HG03558 (cell line): Measurements from ENCODE around the gene RUNX3.

Experiments
- ATAC-seq: cut with Tn5 transposase; IDR thresholded peaks from one replicate; pipeline ENCODE4 v1.9.1; 2021; ENCODE audit warnings: moderate number of reproducible peaks; ENCODE audit not compliant: unreplicated experiment; ENCODE audit errors: extremely low read depth

The RUNX3 gene

DNA sequence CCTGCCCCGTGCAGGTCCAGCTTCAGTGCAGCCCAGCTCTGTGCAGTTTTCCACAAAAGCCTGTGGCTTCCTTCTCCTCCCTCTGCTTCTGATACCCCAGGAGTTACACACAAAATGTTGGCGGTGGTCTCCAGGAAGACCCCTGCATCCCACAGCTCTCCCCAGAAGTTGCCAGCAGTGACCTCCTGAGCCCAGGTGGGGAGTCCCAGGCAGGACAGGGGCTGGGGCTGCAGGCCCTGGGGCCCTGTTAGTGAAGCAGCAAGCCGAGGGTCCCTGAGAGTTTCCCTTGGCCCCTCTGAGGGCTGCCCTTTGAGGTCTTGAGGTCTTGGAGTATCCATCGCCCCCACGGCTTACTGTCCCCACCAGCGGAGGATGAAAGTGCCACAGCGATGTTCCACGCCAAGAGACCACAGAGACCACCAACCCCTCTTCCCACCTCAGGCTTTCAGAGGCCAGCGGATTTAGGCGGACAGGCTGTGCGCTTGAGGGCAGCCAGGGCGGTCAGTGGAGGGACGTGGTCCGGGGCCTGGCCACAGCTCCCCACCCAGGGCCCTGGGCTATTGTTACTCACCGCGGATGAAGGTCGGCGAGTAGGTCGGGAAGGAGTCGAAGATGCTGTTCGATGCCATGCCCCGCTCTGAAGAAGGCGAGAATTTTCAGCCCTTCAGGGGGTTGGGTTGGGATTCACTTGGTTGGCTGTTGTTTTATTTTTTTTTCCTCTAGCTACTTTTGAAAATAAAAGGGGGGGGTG, 34.0 kb upstream of the RUNX3 start:
- no peak for ATAC-seq

DNA sequence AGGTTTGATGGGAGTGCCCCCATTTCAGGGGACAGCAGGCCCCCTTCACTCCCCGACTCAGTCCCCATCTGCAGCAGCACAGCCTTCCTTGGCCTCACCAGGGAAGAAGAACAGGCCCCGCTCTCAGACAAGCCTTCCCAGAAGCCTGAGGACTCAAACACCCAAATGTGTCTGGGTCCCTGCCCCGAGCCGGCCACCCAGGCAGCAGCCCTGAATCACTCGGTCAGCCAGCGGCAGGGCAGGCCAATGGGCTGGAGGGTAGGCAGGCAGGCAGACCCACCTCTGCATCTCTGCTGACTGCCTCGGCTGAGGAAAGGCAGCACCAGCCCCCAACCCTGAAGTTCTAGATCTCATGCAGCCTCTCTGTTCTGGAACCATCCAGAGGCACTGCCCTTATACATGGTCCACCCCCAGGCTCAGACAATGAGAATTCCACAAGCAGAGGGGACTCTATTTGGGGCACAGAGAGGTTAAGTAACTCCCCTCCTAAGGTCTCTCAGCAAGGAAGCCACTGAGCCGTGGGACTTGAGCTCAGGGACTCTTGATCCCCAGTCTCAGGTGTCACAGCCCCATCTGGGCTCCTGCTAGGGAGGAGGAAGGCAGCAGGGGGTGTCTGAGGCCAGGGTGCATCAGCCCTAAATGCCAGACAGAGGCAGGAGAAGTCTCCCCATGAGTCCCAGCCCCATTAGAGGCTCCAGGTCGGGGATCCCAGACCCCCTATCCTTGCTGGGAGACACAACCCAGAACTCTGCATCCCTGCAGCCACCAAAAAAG, 33.2 kb upstream of the RUNX3 start:
- ATAC-seq, result no peak

DNA sequence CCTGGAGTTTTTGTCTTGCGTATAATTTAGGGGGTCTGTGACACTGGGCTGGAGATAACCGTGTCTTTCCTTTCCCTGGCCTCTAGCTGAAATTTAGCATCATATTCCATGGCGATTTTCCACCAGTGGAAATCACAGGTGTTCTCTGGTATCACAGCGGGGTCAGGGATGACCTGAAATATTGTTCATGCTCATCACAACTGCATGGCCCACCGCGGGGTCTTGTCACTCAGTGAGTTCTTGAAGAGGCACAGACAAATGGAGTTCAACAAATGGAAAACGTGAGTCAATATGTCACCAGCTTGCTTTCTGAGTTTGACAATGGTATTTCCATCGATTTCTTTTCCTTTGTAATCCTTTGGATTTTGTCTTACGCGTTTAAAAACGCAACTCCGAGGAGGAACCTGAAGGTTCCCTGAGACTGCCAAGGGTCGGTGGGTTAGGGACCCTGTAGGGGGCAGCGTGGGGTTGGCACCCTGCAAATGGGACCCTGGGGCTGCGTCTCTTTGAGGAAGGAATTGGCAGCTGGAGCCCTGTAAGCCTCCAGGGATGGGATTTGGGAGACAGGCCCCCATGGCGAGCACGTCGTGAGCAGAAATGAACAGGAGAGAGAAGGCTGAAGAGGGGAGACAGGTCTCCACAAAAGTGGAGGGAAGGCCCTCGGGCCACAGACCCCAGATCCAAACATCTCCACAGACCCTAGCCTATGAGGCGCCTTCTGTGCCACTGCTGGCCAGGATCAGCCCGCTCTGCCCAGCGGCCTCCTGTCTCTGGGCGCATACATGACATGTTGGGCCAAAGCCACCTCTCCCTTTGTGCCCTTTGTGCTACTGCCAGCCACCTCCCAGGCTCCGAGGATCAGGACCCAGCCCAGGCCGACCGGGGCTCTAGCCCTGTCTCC, 32.1 kb upstream of the RUNX3 start:
- no peak for ATAC-seq

DNA sequence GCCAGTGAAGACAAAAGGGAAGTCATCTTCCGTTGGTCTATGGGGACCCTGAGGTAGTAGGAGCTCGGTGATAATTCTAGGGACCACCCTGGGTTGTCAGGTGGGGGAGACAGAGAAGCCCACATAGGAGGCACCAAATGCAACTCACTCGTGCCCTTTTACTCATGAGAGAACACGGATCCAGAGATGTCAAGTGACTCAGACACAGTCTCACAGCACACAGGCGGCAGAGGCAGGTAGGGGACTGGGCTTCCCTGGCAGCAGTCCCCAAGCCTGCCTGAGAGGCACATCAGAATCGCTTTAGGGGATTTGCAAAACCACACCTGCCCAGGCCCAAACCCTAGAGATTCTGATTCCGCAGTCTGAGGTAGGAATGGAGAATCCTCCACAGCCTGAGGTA, 31.3 kb upstream of the RUNX3 start:
- no peak for ATAC-seq

DNA sequence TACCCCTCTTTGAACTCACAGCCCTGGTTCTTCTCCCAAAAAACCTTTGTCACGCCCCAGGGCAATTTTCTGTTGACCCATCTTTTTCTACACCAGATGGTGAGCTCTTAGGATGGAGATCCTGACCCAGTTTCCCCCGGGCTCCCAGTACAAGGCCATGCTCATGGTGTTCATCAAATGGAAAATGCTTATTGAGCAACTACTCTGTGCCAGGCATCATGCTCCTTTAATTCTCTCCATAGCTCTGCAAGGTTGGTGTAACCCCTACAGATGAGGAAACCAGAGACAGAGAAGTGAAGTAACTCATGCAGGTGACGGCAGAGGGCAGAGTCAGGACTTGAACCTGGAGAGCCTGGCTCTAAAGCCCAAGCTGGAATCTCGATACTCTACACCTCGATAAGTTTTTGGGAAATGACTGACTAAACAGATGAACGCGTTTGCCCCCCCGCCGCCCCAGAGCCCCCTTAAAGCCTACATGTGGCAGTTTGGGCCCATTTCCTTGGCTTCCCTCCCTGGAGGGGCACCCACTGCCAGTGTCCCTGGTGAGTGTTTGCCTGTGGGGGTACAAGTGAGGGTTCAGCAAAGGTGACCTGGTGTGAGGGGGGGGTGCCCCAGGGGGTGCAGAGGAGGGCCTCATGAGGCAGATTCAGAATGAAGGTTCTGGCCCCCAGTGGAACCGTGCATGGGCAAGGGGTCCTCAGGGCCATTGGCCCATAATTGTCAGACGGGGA, 30.2 kb upstream of the RUNX3 start:
- no peak for ATAC-seq

DNA sequence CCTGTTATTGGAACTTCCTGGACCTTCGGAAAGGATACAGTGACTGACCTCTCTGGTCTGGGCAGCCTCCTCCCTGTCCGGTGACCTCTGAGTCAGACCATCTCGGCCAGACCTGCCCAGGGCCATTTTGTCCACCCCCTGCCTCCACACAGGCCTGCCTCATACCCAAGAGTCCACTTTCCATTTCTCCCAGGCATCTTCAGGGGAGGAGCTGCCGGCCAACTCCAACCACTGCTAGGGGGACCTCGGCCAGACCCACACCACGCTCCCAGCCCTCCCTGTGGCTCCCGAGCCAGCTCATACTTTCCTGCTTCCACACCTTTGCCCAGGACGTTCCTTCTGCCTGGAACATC, 29.5 kb upstream of the RUNX3 start:
- no peak for ATAC-seq

DNA sequence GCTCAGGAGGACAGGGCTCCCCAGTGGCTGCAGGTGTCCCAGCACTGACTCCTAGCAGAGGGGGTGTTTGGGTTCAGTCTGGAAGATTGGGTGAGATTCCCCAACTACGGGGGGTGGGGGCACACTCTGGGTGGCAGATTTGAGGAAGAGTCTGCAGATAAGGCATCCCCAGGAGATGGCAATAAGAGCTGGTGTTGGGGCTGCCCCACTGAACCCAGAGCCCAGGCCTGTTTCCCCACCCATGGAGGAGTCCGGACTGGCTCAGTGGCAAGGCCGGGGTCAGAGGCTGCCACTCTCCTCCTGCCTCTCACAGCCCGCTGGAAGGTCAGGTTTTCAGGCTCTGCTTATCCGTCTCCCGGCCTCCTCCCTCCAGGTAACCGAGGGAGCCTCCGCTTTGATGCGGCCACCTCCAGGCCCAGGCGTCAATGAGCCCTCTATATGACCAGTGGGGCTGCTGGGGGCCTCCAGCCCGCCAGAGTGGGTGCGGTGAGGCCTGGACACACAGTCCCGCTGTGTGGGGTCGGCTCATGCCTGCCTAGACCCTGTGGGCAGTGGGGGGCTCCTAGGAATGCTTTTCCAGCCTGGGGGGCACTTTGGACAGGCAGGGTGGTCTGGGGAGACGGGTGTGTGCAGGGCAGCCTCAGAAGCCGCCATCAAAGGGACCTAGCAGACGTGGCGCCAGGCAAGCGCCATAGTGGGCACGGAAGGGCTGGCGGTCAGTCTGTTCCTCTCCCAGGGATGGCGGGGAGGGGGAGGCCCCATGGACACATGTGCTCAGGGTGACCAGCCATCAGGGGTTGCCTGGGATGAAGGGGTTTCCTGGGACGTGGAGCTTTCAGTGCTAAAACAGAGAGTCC, 28.9 kb upstream of the RUNX3 start:
- ATAC-seq, result no peak

DNA sequence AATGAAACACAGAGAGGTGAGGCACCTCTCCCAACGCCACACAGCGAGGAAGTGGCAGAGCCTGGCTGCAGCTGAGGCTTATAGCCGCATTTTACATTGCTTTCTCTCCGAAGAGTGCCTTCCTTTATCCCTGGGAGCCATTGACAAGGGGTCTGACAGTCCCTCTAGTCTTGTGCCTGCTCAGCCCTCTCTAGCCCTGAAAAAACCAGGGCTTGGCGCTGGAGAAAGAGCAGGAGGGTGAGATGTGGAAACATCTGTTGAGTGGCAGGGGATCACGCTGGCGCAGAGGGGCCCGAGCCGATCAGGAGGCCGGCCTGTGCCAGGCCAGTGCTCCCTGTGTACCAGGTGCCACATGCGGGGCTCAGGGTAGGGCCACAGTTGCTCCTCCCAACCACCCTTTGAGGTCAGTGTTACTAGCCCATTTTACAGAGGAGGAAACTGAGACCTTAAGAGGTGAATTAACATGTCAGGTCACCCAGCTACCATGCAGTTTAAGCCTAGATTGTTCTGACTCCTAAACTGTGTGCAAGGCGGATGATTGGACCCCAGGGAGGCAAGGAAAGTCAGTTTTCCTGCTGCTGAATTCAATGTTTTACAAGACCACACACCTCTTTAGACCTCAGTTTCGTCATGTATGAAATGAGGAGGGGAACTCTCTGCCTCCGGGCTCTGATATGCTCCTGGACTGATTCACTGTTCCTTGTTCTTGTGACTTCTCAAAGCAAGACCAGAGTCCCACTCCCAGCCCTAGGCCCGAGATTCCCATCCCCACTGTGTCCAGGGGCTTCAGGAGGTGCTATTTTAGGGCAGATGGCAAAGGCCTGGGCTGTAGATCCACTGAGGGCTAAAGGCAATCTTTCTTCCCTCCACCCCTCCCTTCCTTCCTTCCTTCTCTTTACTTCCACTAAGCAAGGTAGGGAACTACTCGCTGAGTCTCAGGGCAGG, 28.0 kb upstream of the RUNX3 start:
- ATAC-seq, result no peak

DNA sequence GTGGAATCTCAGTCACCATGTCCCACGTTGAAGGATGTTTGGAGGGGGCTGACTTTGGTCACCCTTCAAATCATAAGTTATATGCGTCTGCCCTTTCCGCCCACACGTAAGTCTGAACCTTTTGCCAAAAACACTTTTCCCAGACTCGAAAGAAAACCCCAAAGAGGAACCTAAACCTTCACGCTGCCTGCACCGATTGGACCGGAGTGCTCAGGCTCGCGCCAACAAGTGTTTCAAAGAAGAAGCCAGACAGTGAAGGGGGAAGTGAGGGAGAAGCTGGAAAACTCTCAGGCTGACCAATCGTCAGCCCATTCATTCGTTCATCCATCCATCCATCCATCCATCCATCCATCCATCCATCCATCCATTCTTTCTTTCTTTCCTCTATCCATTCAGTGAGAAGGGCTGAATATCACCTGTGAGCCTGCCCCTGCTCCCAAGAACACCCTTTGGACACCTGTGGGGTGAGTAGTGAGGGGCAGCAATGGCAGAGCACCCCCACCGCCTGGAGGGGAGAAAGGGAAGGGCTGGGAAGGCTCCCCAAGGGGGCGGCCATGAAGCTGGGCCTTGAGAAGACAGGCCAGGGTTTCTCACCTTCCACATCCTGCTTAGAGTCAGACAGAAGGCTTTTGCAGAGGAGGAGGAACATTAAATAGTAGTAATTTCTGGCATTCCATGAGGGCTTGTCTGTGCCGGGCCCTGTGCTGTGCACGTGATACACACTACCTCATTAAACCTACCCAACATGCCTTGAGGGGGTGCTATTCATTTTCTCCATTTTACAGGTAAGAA, 27.1 kb upstream of the RUNX3 start:
- ATAC-seq, result no peak

DNA sequence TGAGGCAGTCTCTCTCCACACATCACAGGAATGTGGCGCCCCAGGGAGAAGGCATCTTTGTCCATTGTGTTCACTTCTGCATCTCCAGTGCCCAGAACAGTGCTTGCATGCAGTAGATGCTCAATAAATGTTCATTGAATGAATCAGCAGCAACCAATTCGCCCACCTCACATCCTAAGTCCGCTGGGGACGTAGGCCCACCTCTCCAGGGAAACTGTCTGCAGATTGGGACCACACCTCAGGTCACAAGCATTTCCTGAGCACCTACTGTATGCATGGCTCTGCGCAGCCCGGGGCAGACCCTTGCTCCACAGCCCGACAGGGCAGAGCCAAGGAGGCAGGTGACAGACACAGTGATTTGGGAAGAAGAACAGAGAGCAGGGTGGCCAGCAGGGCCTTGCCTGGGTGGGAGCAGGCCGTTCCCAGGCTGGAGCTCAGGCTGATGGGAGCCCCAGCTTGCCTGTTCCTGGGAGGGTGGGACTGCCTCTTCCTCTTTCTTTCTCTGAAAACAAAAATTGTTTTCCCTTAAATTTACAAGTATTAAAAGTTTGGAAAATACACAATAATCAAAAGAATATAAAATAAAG, 25.8 kb upstream of the RUNX3 start:
- no peak for ATAC-seq

DNA sequence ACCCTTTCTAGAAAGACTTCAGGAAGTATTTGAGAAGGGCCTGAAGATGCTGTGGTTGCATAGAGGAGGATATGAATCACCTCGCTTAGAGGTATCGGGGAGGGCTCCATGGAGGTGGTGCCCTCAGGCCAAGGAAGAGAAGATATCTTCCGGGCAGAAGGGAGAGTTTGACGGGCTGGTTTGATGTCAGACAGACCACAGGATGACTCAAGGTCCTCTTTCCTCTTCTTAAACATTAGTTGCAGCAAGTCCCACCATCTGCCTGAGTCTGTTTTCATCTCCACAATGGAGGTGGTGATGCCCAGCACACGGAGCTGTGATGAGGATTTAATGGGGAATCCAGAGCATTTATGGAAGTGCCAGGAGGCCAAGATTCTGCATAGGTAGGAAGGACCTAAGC, 25.1 kb upstream of the RUNX3 start:
- no peak for ATAC-seq

DNA sequence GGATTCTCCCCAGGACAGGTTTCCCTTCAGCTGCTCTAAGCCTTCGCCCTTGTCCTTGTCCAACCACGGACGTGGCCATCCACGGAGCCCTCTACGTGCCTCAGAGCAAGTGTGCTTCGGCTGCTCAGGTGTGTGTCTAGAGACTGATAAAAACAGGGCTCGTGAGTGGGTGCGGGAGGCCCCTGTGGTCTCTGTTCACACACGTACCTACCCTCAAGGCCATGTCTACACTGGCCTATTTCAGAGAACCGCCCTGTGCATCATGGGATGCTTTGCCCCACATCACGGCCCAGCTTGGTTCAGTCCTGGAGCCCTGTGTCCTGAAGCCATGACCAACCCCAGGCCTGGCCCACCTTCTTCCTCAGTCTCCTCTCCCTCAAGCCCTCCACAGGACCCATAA, 24.6 kb upstream of the RUNX3 start:
- ATAC-seq, result no peak

DNA sequence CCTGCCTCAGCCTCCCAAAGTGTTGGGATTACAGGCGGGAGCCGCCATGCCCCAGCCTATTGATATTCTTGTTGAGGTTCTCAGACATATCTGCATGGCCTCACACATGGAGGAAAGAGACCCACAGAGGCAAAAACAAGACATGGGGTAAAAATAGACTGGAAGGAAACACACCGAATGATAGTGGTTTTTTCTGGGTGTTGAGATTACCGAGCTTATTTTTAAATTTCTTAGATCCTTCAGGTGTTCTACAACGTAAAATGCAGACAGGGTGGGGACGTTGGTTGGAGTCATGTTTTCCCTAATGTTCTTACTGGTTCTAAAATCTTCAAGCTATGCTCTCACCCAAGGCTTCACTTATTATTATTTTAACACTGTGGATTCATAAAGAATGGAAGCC, 23.9 kb upstream of the RUNX3 start:
- ATAC-seq, result no peak

DNA sequence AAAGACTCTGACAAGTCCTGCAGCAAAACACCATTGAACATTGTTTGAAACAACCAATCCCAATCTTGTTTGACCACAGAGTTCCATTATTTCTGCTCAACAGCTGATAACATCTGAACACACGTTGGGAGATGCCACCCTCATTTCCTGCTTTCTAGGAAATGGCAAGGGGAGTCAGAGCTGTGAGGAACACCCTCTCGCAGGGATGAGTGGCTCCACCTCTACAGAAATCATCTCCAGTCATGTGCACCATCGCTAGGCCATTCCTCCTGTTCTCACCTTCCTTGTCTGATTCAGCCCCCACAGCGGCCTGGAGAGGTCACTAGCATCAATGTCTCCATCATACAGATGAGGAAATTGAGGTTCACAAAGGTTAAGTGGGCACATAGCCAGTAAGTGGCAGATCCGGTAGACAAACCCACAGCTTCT, 22.4 kb upstream of the RUNX3 start:
- ATAC-seq, result no peak

DNA sequence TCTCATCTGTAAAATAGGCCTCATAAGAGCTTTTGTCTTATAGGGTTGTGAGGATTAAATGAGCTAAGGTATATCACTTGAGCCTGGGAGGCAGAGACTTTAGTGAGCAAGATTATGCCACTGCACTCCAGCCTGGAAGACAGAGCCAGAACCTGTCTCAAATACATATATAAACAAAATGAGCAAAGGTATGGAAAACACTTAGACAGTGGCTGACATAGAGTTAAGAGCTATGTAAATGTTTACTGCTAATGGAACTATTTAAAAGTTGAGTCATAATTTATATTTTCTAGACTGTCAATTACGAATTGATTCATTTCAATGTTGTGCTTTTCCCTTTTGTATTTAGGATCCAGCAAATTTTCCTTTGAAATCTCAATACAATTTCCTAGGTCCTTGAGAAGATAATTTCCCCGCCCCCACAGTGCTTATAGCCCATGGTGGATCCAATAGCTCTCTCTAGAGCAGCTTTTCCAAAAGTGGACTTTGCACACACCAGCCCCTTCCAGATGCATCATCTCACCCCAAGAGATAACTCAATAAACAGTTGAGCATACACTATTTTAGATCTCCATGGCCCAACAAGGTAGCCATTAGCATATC, 21.8 kb upstream of the RUNX3 start:
- ATAC-seq, result no peak

DNA sequence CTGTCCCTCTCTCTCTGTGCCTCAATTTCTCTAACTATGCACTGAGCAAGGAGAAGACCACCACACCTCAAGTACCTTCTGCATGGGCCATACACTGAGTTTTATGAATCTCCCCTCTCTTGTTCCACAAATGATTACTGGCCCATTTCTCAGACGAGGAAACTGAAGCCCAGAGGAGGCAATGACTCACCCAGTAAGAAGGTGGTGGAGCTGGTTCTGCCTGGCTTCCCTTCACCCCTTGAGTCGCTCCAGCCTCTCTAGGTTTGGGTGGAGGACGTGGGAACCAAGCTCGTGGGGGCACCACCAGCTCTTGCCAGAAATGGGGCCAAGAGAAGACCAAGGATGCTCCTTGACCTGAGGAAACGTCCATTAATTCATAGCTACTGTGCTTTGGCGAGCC, 21.3 kb upstream of the RUNX3 start:
- ATAC-seq, result no peak
